DOHH2 (cell line): ENCODE data around the gene CST3.

Source experiments
- EZH2phosphoT487 ChIP-seq: fragments of 200-600 bp; sonication (generic); IDR thresholded peaks from 2 replicates; pipeline ENCODE4 v1.6.1; 2017; ENCODE audit warnings: borderline replicate concordance, mild to moderate bottlenecking, antibody characterized with exemption, low read length, moderate library complexity, mixed read lengths
- TF ChIP-seq, protein P1 (sequence below): fragments of 200-600 bp; sonication (generic); IDR thresholded peaks from one replicate; pipeline ENCODE4 v1.5.1; 2014; ENCODE audit warnings: antibody characterized with exemption, mild to moderate bottlenecking, low read depth, low read length; ENCODE audit not compliant: poor library complexity, severe bottlenecking

DNA sequence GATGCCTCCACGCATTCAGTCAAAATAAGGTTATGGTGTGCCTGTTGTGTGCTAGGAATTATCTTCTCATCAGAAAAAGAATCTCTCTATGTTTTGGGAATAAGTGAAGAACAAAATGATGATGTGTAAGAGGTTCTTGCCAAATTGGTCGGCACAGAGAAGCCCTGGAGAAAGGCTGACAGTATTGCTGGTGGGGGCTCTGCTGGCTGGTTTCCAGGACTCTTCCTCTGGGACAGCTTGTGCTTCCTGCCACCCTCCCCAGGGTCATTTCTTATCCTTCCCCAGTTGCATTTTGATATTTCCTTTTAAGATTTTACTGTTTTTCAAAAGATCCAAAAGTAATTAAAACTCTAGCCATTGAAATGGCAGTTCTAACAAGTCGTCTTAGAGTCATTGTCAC is 28.9 kb upstream of the CST3 start:
- TF ChIP-seq, protein P1, sequence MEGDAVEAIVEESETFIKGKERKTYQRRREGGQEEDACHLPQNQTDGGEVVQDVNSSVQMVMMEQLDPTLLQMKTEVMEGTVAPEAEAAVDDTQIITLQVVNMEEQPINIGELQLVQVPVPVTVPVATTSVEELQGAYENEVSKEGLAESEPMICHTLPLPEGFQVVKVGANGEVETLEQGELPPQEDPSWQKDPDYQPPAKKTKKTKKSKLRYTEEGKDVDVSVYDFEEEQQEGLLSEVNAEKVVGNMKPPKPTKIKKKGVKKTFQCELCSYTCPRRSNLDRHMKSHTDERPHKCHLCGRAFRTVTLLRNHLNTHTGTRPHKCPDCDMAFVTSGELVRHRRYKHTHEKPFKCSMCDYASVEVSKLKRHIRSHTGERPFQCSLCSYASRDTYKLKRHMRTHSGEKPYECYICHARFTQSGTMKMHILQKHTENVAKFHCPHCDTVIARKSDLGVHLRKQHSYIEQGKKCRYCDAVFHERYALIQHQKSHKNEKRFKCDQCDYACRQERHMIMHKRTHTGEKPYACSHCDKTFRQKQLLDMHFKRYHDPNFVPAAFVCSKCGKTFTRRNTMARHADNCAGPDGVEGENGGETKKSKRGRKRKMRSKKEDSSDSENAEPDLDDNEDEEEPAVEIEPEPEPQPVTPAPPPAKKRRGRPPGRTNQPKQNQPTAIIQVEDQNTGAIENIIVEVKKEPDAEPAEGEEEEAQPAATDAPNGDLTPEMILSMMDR: no peak
- no peak for TF ChIP-seq EZH2phosphoT487
